Astrocyte of the spinal cord (primary cell): ENCODE data around the gene MMP25.
A peak's percentile ranks its signal among the peaks of the same experiment; 100 is the strongest.

Experiments used
- DNase-seq: peaks from one replicate; pipeline ENCODE4 v3.0.0; 2011; ENCODE audit warnings: low read depth, low spot score
- H3K4me3 ChIP-seq: 2 replicates; pipeline ENCODE4 v1.5.1; 2011; ENCODE audit warnings: low read depth, mild to moderate bottlenecking, low read length, moderate library complexity
- in situ Hi-C: cut with HindIII; loops from 2 replicates; pipeline ENCODE4 v1.10.0; 2017; ENCODE audit warnings: low sequenced_read_pairs
- TF ChIP-seq, protein P1 (sequence below): IDR thresholded peaks from 2 replicates; pipeline ENCODE4 v1.5.1; 2012; ENCODE audit warnings: low read depth, mild to moderate bottlenecking, low read length, inconsistent platforms

The MMP25 gene

GRCh38 chr16:3086596-3087242, 40.4 kb downstream of the MMP25 start:
- in situ Hi-C loops, result no loop called here
- DNase-seq, result no peak
- TF ChIP-seq, protein P1, sequence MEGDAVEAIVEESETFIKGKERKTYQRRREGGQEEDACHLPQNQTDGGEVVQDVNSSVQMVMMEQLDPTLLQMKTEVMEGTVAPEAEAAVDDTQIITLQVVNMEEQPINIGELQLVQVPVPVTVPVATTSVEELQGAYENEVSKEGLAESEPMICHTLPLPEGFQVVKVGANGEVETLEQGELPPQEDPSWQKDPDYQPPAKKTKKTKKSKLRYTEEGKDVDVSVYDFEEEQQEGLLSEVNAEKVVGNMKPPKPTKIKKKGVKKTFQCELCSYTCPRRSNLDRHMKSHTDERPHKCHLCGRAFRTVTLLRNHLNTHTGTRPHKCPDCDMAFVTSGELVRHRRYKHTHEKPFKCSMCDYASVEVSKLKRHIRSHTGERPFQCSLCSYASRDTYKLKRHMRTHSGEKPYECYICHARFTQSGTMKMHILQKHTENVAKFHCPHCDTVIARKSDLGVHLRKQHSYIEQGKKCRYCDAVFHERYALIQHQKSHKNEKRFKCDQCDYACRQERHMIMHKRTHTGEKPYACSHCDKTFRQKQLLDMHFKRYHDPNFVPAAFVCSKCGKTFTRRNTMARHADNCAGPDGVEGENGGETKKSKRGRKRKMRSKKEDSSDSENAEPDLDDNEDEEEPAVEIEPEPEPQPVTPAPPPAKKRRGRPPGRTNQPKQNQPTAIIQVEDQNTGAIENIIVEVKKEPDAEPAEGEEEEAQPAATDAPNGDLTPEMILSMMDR, result no peak
- H3K4me3 ChIP-seq, result no peak overlapping the region

- in situ Hi-C loops, result no loop called here
- no peak for DNase-seq
- H3K4me3 ChIP-seq, result no peak overlapping the region
- TF ChIP-seq, protein P1, result peak; percentile 34
These were observed 41.2 kb downstream of the MMP25 start for GRCh38 chr16:3087243-3088235.

GRCh38 chr16:3088450-3088849, 42.1 kb downstream of the MMP25 start:
- in situ Hi-C loops, result no loop called here
- no peak for DNase-seq
- H3K4me3 ChIP-seq, result no peak overlapping the region
- TF ChIP-seq, protein P1, result no peak

DNA sequence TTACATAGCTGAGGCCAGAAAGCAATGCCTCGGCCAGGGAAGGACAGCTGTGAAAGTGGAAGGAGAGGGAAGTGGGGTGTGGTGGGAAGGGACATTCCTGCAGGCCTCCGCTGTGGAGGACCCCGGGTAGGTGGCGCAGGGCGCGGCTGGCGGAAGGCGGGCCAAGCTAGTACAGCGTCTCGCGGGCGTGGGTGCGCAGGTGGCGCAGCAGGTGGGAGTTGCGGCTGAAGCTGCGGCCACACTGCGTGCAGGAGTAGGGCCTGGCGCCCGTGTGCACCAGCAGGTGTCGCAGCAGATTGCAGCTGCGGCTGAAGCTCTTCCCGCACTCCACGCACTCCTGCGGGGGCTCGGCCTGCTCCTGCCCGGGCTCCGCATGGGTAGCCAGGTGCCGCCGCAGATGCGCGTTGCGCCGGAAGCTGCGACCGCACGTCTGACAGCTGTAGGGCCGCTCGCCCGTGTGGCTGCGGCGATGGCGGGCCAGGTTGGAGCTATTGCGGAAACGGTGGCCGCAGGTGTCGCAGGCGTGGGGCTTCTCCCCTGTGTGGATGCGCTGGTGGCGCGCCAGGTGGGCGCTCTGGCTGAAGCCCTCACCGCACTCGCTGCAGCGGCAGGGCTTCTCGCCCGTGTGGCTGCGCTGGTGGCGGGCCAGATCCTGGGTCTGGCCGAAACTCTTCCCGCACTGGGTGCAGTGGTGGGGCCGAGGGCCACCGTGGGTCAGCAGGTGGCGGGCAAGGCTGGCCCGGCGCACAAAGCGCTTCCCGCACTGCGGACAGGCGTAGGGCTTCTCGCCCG, 42.8 kb downstream of the MMP25 start:
- DNase-seq, result no peak
- no peak overlapping the region for H3K4me3 ChIP-seq
- in situ Hi-C loops, result no loop called here
- TF ChIP-seq, protein P1, result no peak

- DNase-seq, result no peak
- H3K4me3 ChIP-seq, result no peak overlapping the region
- in situ Hi-C loops, result no loop called here
- TF ChIP-seq, protein P1, result no peak
These were observed 43.6 kb downstream of the MMP25 start for GRCh38 chr16:3089717-3090592.

DNA sequence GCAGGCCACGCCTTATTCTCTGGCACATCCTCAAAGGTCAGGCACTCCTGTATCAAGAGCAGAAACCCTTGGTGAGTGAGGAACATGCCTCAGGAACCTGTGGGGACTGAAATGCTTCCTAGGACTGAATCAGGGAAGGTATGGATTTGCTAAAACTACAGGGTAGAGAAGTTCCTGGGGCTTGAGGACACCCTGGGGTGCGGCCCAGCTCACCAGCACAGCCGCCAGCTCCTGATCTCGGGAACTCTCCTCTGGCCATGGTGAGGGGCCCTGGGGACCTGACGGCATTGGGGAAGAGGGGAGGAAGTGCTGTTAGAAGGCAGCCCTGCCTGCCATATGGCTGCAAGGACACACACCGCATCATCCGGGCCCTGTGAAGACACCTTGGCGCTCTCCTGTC, 45.2 kb downstream of the MMP25 start:
- in situ Hi-C loops, result no loop called here
- no peak for DNase-seq
- TF ChIP-seq, protein P1, result no peak
- no peak overlapping the region for H3K4me3 ChIP-seq
